DMS 273 (cell line): Measurements from ENCODE around the gene HIVEP3.
A peak's percentile ranks its signal among the peaks of the same experiment; 100 is the strongest.
"Not testable (repeated sequence)": the region's sequence is repeated elsewhere in the genome, so short reads cannot be mapped to it uniquely, and the experiment has no call there.

Source experiments
- DNase-seq: peaks from one replicate; lab custom pipeline; 2025; ENCODE audit not compliant: unreplicated experiment; lab: John Stamatoyannopoulos, UW

Gene HIVEP3

DNA sequence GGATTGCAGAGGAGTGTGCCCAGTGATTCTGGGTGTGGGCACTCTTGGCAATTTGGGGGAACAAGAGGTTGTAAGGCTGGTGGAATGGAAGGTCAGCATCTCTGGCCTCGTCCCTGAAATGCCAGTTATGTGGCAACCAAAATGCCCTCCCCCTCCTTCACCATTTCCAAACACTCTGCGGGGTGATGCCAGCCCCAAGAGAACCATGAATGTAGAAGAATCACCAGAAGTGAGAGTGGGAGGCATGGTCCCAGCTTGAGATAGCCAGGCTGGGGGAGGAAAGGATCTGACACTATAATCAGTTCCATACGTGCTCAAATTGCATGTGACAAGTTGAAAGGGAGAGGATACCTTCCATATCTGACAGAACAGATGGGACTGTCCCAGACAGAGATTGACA lies 345.5 kb downstream of the HIVEP3 start:
- no peak for DNase-seq

GRCh38 chr1:41572224-41572623 lies 346.5 kb downstream of the HIVEP3 start:
- DNase-seq, result no peak

DNA sequence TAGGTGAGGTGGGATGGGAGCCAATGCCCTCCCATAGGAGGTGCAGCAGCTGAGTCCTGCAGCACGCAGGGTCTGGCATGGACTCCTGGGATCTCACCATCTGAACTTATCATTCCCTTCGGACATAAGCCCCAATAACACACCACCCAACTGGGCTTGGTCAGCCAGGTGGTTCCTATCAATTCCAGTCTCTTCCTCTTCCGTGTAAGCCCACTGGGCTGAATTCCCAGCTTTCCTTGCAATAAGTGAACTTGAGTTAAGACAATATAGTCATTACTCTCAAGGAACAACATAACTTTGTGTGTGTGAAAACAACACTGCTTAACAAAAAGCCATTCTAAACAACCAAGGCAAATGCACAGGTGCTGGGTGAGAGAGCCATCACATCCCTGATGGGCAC lies 347.7 kb downstream of the HIVEP3 start:
- no peak for DNase-seq

DNA sequence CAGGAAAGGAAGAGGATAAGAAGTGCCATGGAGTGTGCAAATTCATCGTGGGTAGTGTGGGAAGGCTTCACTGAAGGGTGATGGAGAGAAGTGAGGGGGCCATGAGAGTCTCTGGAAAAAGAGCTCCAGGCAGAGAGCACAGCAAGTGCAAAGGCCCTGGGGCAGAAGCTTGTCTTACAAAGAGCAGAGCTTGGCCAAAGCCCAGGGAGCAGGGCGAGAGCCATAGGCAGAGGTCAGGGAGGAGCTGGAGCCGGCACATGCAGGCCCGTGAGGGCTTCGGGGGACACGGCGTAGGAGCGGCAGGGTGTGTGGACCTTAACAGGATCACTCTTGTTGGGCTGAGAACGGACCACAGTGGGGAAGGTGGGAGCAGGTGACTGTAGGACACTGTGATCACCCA lies 350.5 kb downstream of the HIVEP3 start:
- DNase-seq, result no peak

DNA sequence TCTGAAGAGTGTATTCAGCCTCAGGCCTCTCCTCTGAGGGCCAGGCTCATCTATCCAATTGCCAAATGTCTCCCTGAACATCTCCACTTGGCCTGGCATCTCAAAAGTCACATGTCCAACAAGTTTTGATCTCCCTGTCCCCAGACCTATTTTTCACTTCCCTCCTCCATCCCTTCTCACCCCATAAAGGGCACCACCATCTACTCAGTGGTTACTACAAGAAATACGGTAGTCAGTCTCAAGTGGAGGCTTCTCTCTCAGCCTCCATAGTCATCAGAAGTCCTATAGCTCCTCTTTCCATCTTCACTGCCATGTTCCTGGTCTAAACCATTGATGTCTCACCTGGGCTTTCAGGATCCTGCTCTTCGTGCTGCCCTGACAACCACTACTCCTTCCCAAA lies 351.8 kb downstream of the HIVEP3 start:
- DNase-seq, result no peak

DNA sequence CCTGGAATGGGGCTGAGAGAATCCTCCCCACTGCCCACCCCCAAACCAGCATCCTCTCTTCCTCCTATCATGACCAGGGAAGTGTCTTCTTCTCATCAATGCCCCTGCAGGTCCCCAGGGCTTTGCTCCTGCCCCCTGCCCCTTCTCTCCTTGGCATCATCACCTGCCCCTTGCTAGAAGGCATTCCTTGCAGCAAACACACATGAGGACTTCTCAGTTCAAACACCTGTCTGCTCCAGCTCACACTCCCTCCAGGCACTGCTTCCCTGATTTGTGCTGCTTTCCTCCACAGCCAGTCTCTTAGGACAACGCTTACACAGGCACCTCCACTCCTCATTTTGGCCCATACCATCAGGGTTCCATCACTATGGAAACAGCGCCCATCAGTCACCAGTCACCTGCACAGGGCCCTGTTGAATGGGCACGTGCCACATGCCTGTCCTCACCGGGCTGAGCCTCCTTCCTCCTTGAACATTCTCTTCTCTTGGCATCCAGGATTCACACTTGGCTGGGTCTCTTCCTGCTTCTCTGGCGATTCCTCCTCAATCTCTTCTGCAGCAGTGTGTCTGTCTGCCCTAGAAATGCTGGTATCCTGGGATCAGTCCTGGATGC lies 352.3 kb downstream of the HIVEP3 start:
- DNase-seq, result no peak

- DNase-seq, result no peak
Measured at GRCh38 chr1:41564741-41565475, 353.8 kb downstream of the HIVEP3 start.

- no peak for DNase-seq
Measured at GRCh38 chr1:41562328-41562727, 356.4 kb downstream of the HIVEP3 start.

- no peak for DNase-seq
Measured at GRCh38 chr1:41560931-41561330, 357.8 kb downstream of the HIVEP3 start.

DNA sequence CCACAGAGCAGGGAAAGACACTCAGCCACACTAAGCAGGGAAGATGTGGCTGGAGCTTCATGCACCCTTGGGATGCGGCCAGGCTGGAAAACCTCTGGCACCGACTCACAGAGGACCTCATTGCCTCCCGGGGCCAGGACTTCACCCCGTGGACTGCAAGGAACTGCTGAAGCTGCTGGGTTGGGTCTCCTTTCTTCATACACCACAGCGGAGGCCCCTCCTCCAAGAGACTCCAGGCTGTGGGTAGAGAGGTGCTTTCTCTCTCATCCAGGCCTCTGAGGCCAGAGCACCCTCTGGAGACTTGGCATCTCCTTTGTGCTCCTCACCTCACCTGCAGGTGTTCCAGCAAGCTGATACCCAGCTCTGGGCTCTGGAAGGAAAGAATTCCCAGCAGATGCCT lies 358.2 kb downstream of the HIVEP3 start:
- DNase-seq, result no peak

- no peak for DNase-seq
Measured at GRCh38 chr1:41559331-41559730, 359.4 kb downstream of the HIVEP3 start.

DNA sequence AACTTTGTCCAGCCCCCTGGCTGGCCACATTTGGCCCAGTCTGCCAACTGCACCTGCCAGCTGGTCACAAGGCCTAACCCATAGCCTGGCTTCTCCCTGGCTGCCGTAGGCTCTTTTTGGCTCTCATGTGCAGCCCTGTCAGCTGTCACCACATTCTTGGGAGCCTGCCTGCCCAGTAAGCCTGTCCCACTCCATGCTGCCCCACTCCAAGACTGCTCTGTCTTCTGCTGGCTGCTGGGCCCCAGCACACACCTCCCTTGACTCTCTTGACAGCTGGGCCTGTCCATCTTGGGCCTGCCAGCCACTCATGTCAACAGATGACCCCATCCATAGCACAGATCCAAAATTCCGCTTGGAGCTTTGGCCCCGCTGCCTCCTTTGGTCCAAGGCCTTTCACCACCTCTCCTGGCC lies 360.0 kb downstream of the HIVEP3 start:
- DNase-seq, result peak; percentile 62

DNA sequence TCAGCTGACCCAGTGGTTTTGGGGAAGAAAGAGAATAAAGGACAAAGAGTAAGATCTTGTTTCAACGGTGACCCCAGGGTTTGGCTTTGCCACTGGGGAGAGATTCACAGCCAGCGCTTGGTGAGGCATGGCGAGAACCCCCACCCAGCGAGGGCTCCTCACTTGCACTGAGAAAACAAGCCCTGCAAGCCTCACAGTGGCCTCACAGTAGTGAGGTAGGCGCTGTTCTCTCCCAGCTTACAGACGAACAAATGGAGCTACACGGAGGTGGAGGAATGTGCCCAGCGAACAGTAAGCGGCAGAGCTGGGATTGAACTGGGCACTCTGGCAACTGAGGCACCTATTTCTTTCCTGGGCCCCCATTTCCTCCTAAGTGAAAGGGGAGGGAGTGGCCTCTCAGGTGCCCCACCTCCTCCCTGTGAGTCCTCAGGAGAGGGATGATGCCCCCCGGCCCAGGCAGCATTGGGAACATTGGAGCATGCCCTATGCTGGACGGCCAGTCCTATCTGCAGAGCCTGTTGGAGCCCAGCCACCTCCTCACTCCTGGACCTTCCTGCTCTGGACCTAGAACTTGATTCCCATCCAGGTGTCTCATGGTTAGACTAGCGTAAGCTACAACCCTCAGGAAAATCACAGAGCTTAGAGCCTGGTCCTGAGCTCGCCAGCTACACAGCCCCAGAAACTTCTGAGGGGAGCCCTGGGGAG lies 360.8 kb downstream of the HIVEP3 start:
- DNase-seq, result no peak

- DNase-seq, result not testable (repeated sequence)
Measured at GRCh38 chr1:41554746-41555145, 364.0 kb downstream of the HIVEP3 start.

GRCh38 chr1:41547781-41548560 lies 370.8 kb downstream of the HIVEP3 start:
- no peak for DNase-seq

- no peak for DNase-seq
Measured at GRCh38 chr1:41547336-41547735, 371.4 kb downstream of the HIVEP3 start.

GRCh38 chr1:41546833-41547135 lies 371.9 kb downstream of the HIVEP3 start:
- no peak for DNase-seq

GRCh38 chr1:41545996-41546832 lies 372.5 kb downstream of the HIVEP3 start:
- DNase-seq, result no peak

GRCh38 chr1:41542196-41542930 lies 376.4 kb downstream of the HIVEP3 start:
- DNase-seq, result no peak

- DNase-seq, result no peak
Measured at GRCh38 chr1:41541592-41541952, 377.1 kb downstream of the HIVEP3 start.
